K562 (cell line): ENCODE results near the gene EIF2AK3. TPM values are rescaled to one million over a fixed set of nuclear protein-coding genes. Genes with fewer than 3 reads are reported as not detected.

Source experiments
- CHD1 ChIP-seq: fragments of 200-600 bp; sonication (generic); IDR thresholded peaks from one replicate; pipeline ENCODE4 v1.6.1; 2012; ENCODE audit warnings: mild to moderate bottlenecking, moderate library complexity, low read length, inconsistent platforms
- CTBP1 ChIP-seq: fragments of 450-650 bp; IDR thresholded peaks from 2 replicates; pipeline ENCODE4 v1.6.1; 2016; ENCODE audit warnings: borderline replicate concordance
- ELF1 ChIP-seq: fragments of 200-800 bp; sonication (Bioruptor generic); IDR thresholded peaks from 2 replicates; pipeline ENCODE4 v1.6.1; 2016; ENCODE audit warnings: missing genetic modification characterization, missing compliant biosample characterization
- GATA2 ChIP-seq: sonication (generic); formaldehyde crosslinking; IDR thresholded peaks from 2 replicates; pipeline ENCODE4 v1.4.0; 2020; ENCODE audit warnings: mild to moderate bottlenecking, missing genetic modification reagents
- HDAC1 ChIP-seq, 2 experiments: fragments of 450-650 bp; IDR thresholded peaks; 2 replicates each; pipeline ENCODE4 v1.6.1; 2016 to 2017; ENCODE audit warnings: inconsistent platforms in 1 of 2, mild to moderate bottlenecking in 1 of 2, moderate library complexity in 1 of 2
- HDAC3 ChIP-seq: fragments of 450-650 bp; IDR thresholded peaks from 2 replicates; pipeline ENCODE4 v1.6.1; 2018; ENCODE audit warnings: borderline replicate concordance, mild to moderate bottlenecking, moderate library complexity; ENCODE audit not compliant: partially characterized antibody
- KDM5B ChIP-seq: fragments of 200-600 bp; sonication (generic); IDR thresholded peaks from 2 replicates; pipeline ENCODE4 v1.6.1; 2012; ENCODE audit warnings: low read depth, mild to moderate bottlenecking, moderate library complexity, low read length, control low read depth, inconsistent platforms; ENCODE audit not compliant: insufficient replicate concordance
- LEF1 ChIP-seq: fragments of 450-650 bp; IDR thresholded peaks from 2 replicates; pipeline ENCODE4 v1.6.1; 2016; ENCODE audit warnings: mild to moderate bottlenecking
- POLR2AphosphoS2 ChIP-seq: IDR thresholded peaks from 2 replicates; pipeline ENCODE4 v1.6.1; 2012; ENCODE audit warnings: low read length, improper control_type of control experiment
- POLR2H ChIP-seq: IDR thresholded peaks from 2 replicates; pipeline ENCODE4 v1.6.1; 2016; ENCODE audit warnings: missing genetic modification characterization, low read depth, mild to moderate bottlenecking, control low read depth, missing compliant biosample characterization, moderate library complexity
- RBBP5 ChIP-seq: fragments of 200-600 bp; sonication (generic); IDR thresholded peaks from 2 replicates; pipeline ENCODE4 v1.6.1; 2012; ENCODE audit warnings: borderline replicate concordance, mild to moderate bottlenecking, low read length, control low read depth, inconsistent platforms; ENCODE audit not compliant: insufficient read depth, poor library complexity, severe bottlenecking
- RBM22 ChIP-seq: fragments of 200-400 bp; formaldehyde crosslinking; IDR thresholded peaks from 2 replicates; pipeline ENCODE4 v1.6.1; 2018; ENCODE audit warnings: low read length, low read depth; ENCODE audit not compliant: poor library complexity, severe bottlenecking
- RHOXF2B ChIP-seq: fragments of 250-450 bp; sonication (Bioruptor Pico); conservative IDR thresholded peaks from 2 replicates; pipeline ENCODE4 v1.5.1; 2021
- RNF2 ChIP-seq: sonication (generic); IDR thresholded peaks from 2 replicates; pipeline ENCODE4 v1.6.1; 2016
- RUNX1 ChIP-seq: sonication (generic); IDR thresholded peaks from 2 replicates; pipeline ENCODE4 v1.6.1; 2016; ENCODE audit warnings: antibody characterized with exemption, low read depth
- THRAP3 ChIP-seq: fragments of 450-650 bp; IDR thresholded peaks from 2 replicates; pipeline ENCODE4 v1.6.1; 2016; ENCODE audit warnings: mild to moderate bottlenecking, inconsistent platforms, borderline replicate concordance
- ZNF165 ChIP-seq: fragments of 250-450 bp; sonication (Bioruptor Pico); IDR thresholded peaks from 2 replicates; pipeline ENCODE4 v1.4.0; 2020; ENCODE audit warnings: borderline replicate concordance
- ZNF408 ChIP-seq: fragments of 250-450 bp; sonication (Bioruptor Pico); IDR thresholded peaks from 2 replicates; pipeline ENCODE4 v1.4.0; 2020; ENCODE audit warnings: low read depth, mild to moderate bottlenecking, moderate library complexity
- ZNF644 ChIP-seq: fragments of 200-800 bp; sonication (Bioruptor generic); IDR thresholded peaks from 2 replicates; pipeline ENCODE4 v1.6.1; 2016; ENCODE audit warnings: low read depth, missing genetic modification characterization, missing compliant biosample characterization
- polyA plus RNA-seq, 8 experiments: library from polyadenylated mRNA; depleted of rRNA in 4 of 8; stranded (reverse) in 5 of 8; unstranded in 3 of 8; fragments of >200 nt; fragmentation: Nextera tagmentation in 2 of 8; fragmentation: Illumina TruSeq in 1 of 8; extraction: Ambion mirVana in 2 of 8; extraction: Trizol in 1 of 8; gene quantifications; 2 replicates each; pipeline versions ENCODE4 v1.2.1 to v1.2.3, GENCODE V29; 2011 to 2014; ENCODE audit warnings: inconsistent platforms in 1 of 8, missing spikeins in 1 of 8
- total RNA-seq, 7 experiments: library from RNA; depleted of rRNA in 6 of 7; stranded (reverse); fragments of >200 nt in 6 of 7; fragmentation: Illumina TruSeq in 2 of 7; extraction: Trizol in 2 of 7; gene quantifications; 2 replicates each; pipeline versions ENCODE4 v1.2.1 to v1.2.3, GENCODE V29; 2011 to 2021; ENCODE audit warnings: low replicate concordance in 1 of 7
- TF ChIP-seq, protein P1 (sequence below), 2 experiments: IDR thresholded peaks; 2 replicates each; pipeline ENCODE4 v1.6.1; 2011; ENCODE audit warnings: borderline replicate concordance in 1 of 2, control low read depth in 1 of 2, low read depth in 1 of 2, low read length in 1 of 2, mild to moderate bottlenecking in 1 of 2, mixed read lengths in 1 of 2, moderate library complexity in 1 of 2; ENCODE audit not compliant: insufficient read depth in 1 of 2, insufficient read length in 1 of 2, poor library complexity in 1 of 2, severe bottlenecking in 1 of 2; ENCODE audit errors: extremely low read depth in 1 of 2
- TF ChIP-seq, protein P2 (sequence below), 2 experiments: fragments of 450-650 bp in 1 of 2; IDR thresholded peaks; 2 replicates each; pipeline ENCODE4 v1.6.1; 2011 to 2017; ENCODE audit warnings: low read depth in 2 of 2, antibody characterized with exemption in 1 of 2, borderline replicate concordance in 1 of 2, low read length in 1 of 2, mild to moderate bottlenecking in 1 of 2, mixed read lengths in 1 of 2; ENCODE audit not compliant: control insufficient read depth in 1 of 2
- TF ChIP-seq, protein P3 (sequence below): fragments of 450-650 bp; formaldehyde crosslinking; IDR thresholded peaks from 2 replicates; pipeline ENCODE4 v1.4.0; 2022; ENCODE audit warnings: missing genetic modification characterization

Gene EIF2AK3
- total and polyA plus RNA-seq, 9 of the 15 experiments (the other 6 are each of a cell fraction or from before 2014, with no cell fraction given) = 1.7 to 11.6 (median 7.4) TPM

DNA sequence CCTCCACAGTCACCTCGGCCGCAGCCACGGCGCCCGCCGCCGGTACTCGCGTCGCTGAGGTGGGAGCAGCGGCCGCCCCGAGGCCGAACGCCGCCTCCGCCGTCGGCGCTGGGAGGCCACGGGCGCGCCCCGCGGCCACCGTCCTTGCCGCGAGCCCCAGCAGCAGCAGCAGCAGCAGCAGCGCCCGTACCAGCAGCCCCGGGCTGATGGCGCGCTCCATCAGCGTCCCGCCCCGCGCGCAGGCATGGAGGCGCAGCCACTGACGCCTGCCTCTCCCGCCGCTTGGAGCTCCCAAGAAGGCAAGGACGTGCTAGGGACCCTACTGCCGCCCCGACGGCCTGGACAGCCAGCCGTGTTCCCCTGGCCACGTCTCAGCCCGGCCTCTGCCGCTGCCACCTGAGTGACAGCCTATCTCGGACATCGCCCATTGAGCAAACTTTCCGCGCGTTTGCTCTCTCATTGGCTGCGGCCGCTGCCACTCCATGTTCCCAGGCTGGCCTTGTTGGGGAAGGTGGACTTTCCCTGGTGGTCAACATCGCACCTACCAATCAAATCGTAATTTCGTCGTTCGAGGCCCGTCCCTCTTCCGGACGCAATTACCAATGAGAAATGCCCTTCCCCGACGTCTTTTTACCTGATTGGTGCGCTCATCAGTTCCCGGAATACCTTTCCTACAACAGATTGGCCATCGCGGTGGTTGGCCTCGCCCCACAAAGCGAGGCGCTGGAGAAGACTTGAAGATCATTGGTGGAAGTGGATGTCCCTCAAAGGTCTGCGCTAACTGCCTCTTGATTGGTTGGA, at the start of gene EIF2AK3 (continued):
- TF ChIP-seq RBM22 (no peak), LEF1 (no peak), ZNF408 (CRISPR knock-in tag) (no peak), POLR2H (tag) (no peak), RBBP5 (peak; percentile 94), HDAC3 (no peak), GATA2 (CRISPR knock-in tag) (peak; percentile 61; the same call in 1 of the 2 replicates), POLR2AphosphoS2 (no peak), RHOXF2B (CRISPR knock-in tag) (no peak), ZNF644 (tag) (no peak), ZNF165 (CRISPR knock-in tag) (no peak), THRAP3 (no peak), CTBP1 (peak; percentile 63), CHD1 (peak; percentile 88), RNF2 (0 out of 2 replicates have a peak, but pooled peaks have one; percentile 5), HDAC1 (IDR thresholded peaks at IDR 0.05) (peak in 1 of 2 experiments; percentile 82; a peak in 2 of 4 replicates), ELF1 (tag) (peak; percentile 94), RUNX1 (no peak), KDM5B (peak; percentile 93)
- TF ChIP-seq, protein P1, sequence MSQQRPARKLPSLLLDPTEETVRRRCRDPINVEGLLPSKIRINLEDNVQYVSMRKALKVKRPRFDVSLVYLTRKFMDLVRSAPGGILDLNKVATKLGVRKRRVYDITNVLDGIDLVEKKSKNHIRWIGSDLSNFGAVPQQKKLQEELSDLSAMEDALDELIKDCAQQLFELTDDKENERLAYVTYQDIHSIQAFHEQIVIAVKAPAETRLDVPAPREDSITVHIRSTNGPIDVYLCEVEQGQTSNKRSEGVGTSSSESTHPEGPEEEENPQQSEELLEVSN (IDR thresholded peaks at IDR 0.05; ENCODE audit: borderline replicate concordance in 1 of 2, extremely low read depth in 1 of 2, insufficient read depth in 1 of 2, insufficient read length in 1 of 2, low read depth in 1 of 2, low read length in 1 of 2, poor library complexity in 1 of 2, severe bottlenecking in 1 of 2) = peak; percentile 15 to 33
- TF ChIP-seq, protein P2, sequence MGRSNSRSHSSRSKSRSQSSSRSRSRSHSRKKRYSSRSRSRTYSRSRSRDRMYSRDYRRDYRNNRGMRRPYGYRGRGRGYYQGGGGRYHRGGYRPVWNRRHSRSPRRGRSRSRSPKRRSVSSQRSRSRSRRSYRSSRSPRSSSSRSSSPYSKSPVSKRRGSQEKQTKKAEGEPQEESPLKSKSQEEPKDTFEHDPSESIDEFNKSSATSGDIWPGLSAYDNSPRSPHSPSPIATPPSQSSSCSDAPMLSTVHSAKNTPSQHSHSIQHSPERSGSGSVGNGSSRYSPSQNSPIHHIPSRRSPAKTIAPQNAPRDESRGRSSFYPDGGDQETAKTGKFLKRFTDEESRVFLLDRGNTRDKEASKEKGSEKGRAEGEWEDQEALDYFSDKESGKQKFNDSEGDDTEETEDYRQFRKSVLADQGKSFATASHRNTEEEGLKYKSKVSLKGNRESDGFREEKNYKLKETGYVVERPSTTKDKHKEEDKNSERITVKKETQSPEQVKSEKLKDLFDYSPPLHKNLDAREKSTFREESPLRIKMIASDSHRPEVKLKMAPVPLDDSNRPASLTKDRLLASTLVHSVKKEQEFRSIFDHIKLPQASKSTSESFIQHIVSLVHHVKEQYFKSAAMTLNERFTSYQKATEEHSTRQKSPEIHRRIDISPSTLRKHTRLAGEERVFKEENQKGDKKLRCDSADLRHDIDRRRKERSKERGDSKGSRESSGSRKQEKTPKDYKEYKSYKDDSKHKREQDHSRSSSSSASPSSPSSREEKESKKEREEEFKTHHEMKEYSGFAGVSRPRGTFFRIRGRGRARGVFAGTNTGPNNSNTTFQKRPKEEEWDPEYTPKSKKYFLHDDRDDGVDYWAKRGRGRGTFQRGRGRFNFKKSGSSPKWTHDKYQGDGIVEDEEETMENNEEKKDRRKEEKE (IDR thresholded peaks at IDR 0.05; ENCODE audit: borderline replicate concordance in 1 of 2, control insufficient read depth in 1 of 2, low read depth in 2 of 2, low read length in 1 of 2) = no peak
- TF ChIP-seq, protein P3, sequence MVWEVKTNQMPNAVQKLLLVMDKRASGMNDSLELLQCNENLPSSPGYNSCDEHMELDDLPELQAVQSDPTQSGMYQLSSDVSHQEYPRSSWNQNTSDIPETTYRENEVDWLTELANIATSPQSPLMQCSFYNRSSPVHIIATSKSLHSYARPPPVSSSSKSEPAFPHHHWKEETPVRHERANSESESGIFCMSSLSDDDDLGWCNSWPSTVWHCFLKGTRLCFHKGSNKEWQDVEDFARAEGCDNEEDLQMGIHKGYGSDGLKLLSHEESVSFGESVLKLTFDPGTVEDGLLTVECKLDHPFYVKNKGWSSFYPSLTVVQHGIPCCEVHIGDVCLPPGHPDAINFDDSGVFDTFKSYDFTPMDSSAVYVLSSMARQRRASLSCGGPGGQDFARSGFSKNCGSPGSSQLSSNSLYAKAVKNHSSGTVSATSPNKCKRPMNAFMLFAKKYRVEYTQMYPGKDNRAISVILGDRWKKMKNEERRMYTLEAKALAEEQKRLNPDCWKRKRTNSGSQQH (CRISPR knock-in tag) = peak; percentile 79; the same call in 1 of the 2 replicates
